Ascending aorta (tissue), 2 donors: Measurements from ENCODE around the gene PYGL. TPM values are rescaled to one million over a fixed set of nuclear protein-coding genes. Genes with fewer than 3 reads are reported as not detected.

Experiments used
- DNase-seq, 2 donors: peaks; one replicate each; pipeline ENCODE4 v3.0.0-alpha.2; 2019; ENCODE audit warnings: low spot score in 2 of 2
- H3K27ac ChIP-seq, 2 donors: fragments of 200-600 bp; sonication (generic); one replicate each; pipeline ENCODE4 v1.5.1; 2016 to 2017; ENCODE audit warnings: mild to moderate bottlenecking in 1 of 2
- H3K27me3 ChIP-seq: fragments of 200-600 bp; sonication (generic); one replicate; pipeline ENCODE4 v1.5.1; 2017
- H3K36me3 ChIP-seq, 2 donors: fragments of 200-600 bp; sonication (generic); one replicate each; pipeline ENCODE4 v1.5.1; 2016
- H3K4me1 ChIP-seq, 2 donors: fragments of 200-600 bp; sonication (generic); one replicate each; pipeline ENCODE4 v1.5.1; 2016 to 2017; ENCODE audit warnings: mild to moderate bottlenecking in 1 of 2
- H3K4me3 ChIP-seq, 2 donors: fragments of 200-600 bp; sonication (generic); one replicate each; pipeline ENCODE4 v1.5.1; 2016 to 2017; ENCODE audit warnings: mild to moderate bottlenecking in 1 of 2
- H3K9me3 ChIP-seq, 2 donors: fragments of 200-600 bp; sonication (generic); one replicate each; pipeline ENCODE4 v1.5.1; 2016
- CTCF ChIP-seq, 3 experiments: fragments of 200-600 bp in 2 of 3; fragments of 450-650 bp in 1 of 3; sonication (generic) in 2 of 3; IDR thresholded peaks; one replicate each; pipeline ENCODE4 v1.5.1; 2016 to 2019; ENCODE audit warnings: antibody characterized with exemption in 3 of 3, mild to moderate bottlenecking in 1 of 3, moderate library complexity in 1 of 3
- intact Hi-C: fragments of 100-400 bp; cut with DNase I; formaldehyde crosslinking; loops from one replicate; pipeline ENCODE4 v1.15.1; 2023
- total RNA-seq: library from RNA; depleted of rRNA; stranded (reverse); fragments of >200 nt; gene quantifications from one replicate; pipeline ENCODE4 v1.1.0, GENCODE V29; 2016

Gene PYGL
- total RNA-seq, 1 donor from 2014 or later = 13.8 TPM

GRCh38 chr14:50864237-50864636 is 80.0 kb downstream of the PYGL start:
- intact Hi-C loops = loop anchor here (5.0 to 10.0 kb wide), 2 partner anchors 87 to 259 kb away; no protein-coding TSS in a partner anchor
- Histone ChIP-seq H3K9me3 (no peaks in the 10 kb centered on the region), H3K27me3 (no peaks in the 10 kb centered on the region), H3K27ac (no peak overlapping the region), H3K4me1 (peaks cover 0 to 3% of the 10 kb centered on the region in 2 donors), H3K36me3 (no peaks in the 10 kb centered on the region), H3K4me3 (no peak overlapping the region)
- no peak for TF ChIP-seq CTCF (IDR thresholded peaks at IDR 0.05)
- no peak for DNase-seq

- H3K9me3 ChIP-seq = no peaks in the 10 kb centered on the region
- TF ChIP-seq CTCF (IDR thresholded peaks at IDR 0.05) = no peak
- no peak overlapping the region for H3K4me3 ChIP-seq
- H3K4me1 ChIP-seq = peaks cover 0 to 3% of the 10 kb centered on the region in 2 donors
- no peaks in the 10 kb centered on the region for H3K36me3 ChIP-seq
- H3K27ac ChIP-seq = no peak overlapping the region
- intact Hi-C loops = loop anchor here (5.0 to 10.0 kb wide), 2 partner anchors 85 to 257 kb away; no protein-coding TSS in a partner anchor
- no peak for DNase-seq
- H3K27me3 ChIP-seq = no peaks in the 10 kb centered on the region
These were observed 82.2 kb downstream of the PYGL start for GRCh38 chr14:50862036-50862570.

GRCh38 chr14:50860478-50861086 is 83.7 kb downstream of the PYGL start:
- peak overlapping the region; percentile 33 to 38 for H3K27ac ChIP-seq
- no peaks in the 10 kb centered on the region for H3K27me3 ChIP-seq
- no peaks in the 10 kb centered on the region for H3K9me3 ChIP-seq
- intact Hi-C loops = loop anchor here (5.0 to 10.0 kb wide), 2 partner anchors 83 to 256 kb away; no protein-coding TSS in a partner anchor
- H3K4me3 ChIP-seq = peak overlapping the region; percentile 58 to 67
- peak; percentile 51 to 92 for DNase-seq
- peak; percentile 32 to 86 (median 73) for TF ChIP-seq CTCF (IDR thresholded peaks at IDR 0.05)
- H3K4me1 ChIP-seq = peaks cover 0 to 3% of the 10 kb centered on the region in 2 donors
- H3K36me3 ChIP-seq = no peaks in the 10 kb centered on the region

- no peak for DNase-seq
- Histone ChIP-seq H3K9me3 (no peaks in the 10 kb centered on the region), H3K27ac (peak overlapping the region in 1 of 2 donors; percentile 46), H3K36me3 (no peaks in the 10 kb centered on the region), H3K4me3 (peak overlapping the region; percentile 58 to 67), H3K27me3 (no peaks in the 10 kb centered on the region), H3K4me1 (peaks cover 0 to 3% of the 10 kb centered on the region in 2 donors)
- TF ChIP-seq CTCF (IDR thresholded peaks at IDR 0.05) = no peak
- intact Hi-C loops = loop anchor here (2.0 kb wide), 1 partner anchor 28 kb away; the partner anchor contains the start of gene NIN
These were observed 85.0 kb downstream of the PYGL start for GRCh38 chr14:50859296-50859624.

GRCh38 chr14:50856660-50857059 is 87.6 kb downstream of the PYGL start:
- no peak overlapping the region for H3K4me3 ChIP-seq
- DNase-seq = no peak
- no peak overlapping the region for H3K27ac ChIP-seq
- intact Hi-C loops = no loop called here
- H3K36me3 ChIP-seq = no peaks in the 10 kb centered on the region
- H3K27me3 ChIP-seq = no peaks in the 10 kb centered on the region
- TF ChIP-seq CTCF (IDR thresholded peaks at IDR 0.05) = no peak
- H3K9me3 ChIP-seq = no peaks in the 10 kb centered on the region
- peaks cover 0 to 3% of the 10 kb centered on the region in 2 donors for H3K4me1 ChIP-seq
